Trophoblast cell (in vitro differentiated cells and primary cell): ENCODE results near the gene MRGPRX4.
A peak's percentile ranks its signal among the peaks of the same experiment; 100 is the strongest.
"Not testable (repeated sequence)": the region's sequence is repeated elsewhere in the genome, so short reads cannot be mapped to it uniquely, and the experiment has no call there.

Experiments used
- DNase-seq, 2 donors: peaks; one replicate each; pipeline ENCODE4 v3.0.0-alpha.2; 2016
- H2AFZ ChIP-seq: 2 replicates; pipeline ENCODE4 v1.6.1; 2013; ENCODE audit warnings: low read length, moderate library complexity, mild to moderate bottlenecking; ENCODE audit not compliant: insufficient read depth, poor library complexity
- H2AK5ac ChIP-seq: 2 replicates; pipeline ENCODE4 v1.6.1; 2013; ENCODE audit warnings: mild to moderate bottlenecking, low read length
- H2BK120ac ChIP-seq: 2 replicates; pipeline ENCODE4 v1.6.1; 2013; ENCODE audit warnings: low read length, mild to moderate bottlenecking, moderate library complexity; ENCODE audit not compliant: insufficient read depth, poor library complexity
- H2BK12ac ChIP-seq: 2 replicates; pipeline ENCODE4 v1.6.1; 2013; ENCODE audit warnings: mild to moderate bottlenecking, low read length, moderate library complexity
- H2BK5ac ChIP-seq: 2 replicates; pipeline ENCODE4 v1.6.1; 2013; ENCODE audit warnings: low read length, low read depth, moderate library complexity, mild to moderate bottlenecking; ENCODE audit not compliant: poor library complexity
- H3K14ac ChIP-seq: 2 replicates; pipeline ENCODE4 v1.6.1; 2013; ENCODE audit warnings: mild to moderate bottlenecking, low read length
- H3K18ac ChIP-seq: 2 replicates; pipeline ENCODE4 v1.6.1; 2013; ENCODE audit warnings: mild to moderate bottlenecking, low read length
- H3K23ac ChIP-seq: 2 replicates; pipeline ENCODE4 v1.6.1; 2013; ENCODE audit warnings: low read length
- H3K27ac ChIP-seq: 2 replicates; pipeline ENCODE4 v1.5.1; 2013; ENCODE audit warnings: low read depth, mild to moderate bottlenecking, inconsistent platforms, low read length, moderate library complexity
- H3K27me3 ChIP-seq: 2 replicates; pipeline ENCODE4 v1.6.1; 2013; ENCODE audit warnings: inconsistent platforms, mild to moderate bottlenecking, low read length, moderate library complexity; ENCODE audit not compliant: insufficient read depth
- H3K36me3 ChIP-seq, 2 experiments: 1 replicate in 1 of 2; 2 replicates in 1 of 2; pipeline ENCODE4 v1.6.1; 2013; ENCODE audit warnings: low read length in 2 of 2, mild to moderate bottlenecking in 2 of 2, moderate library complexity in 1 of 2; ENCODE audit not compliant: insufficient read depth in 2 of 2, control insufficient read depth in 1 of 2
- H3K4ac ChIP-seq: 2 replicates; pipeline ENCODE4 v1.6.1; 2013; ENCODE audit warnings: low read depth, mild to moderate bottlenecking, low read length, moderate library complexity
- H3K4me1 ChIP-seq, 2 experiments: 1 replicate in 1 of 2; 2 replicates in 1 of 2; pipeline ENCODE4 v1.6.1; 2013; ENCODE audit warnings: low read length in 2 of 2, mild to moderate bottlenecking in 2 of 2, moderate library complexity in 1 of 2; ENCODE audit not compliant: insufficient read depth in 2 of 2, control insufficient read depth in 1 of 2
- H3K4me2 ChIP-seq: 2 replicates; pipeline ENCODE4 v1.6.1; 2013; ENCODE audit warnings: inconsistent platforms, mild to moderate bottlenecking, low read length, moderate library complexity
- H3K4me3 ChIP-seq: 2 replicates; pipeline ENCODE4 v1.5.1; 2013; ENCODE audit warnings: mild to moderate bottlenecking, low read depth, low read length, inconsistent platforms
- H3K79me1 ChIP-seq: one replicate; pipeline ENCODE4 v1.6.1; 2013; ENCODE audit warnings: low read length
- H3K79me2 ChIP-seq: 2 replicates; pipeline ENCODE4 v1.6.1; 2013; ENCODE audit warnings: low read length, mild to moderate bottlenecking; ENCODE audit not compliant: control insufficient read depth, insufficient read depth, poor library complexity
- H3K9ac ChIP-seq: 2 replicates; pipeline ENCODE4 v1.6.1; 2013; ENCODE audit warnings: mild to moderate bottlenecking, low read length
- H3K9me3 ChIP-seq: 2 replicates; pipeline ENCODE4 v1.6.1; 2013; ENCODE audit warnings: low read depth, mild to moderate bottlenecking, control low read depth, inconsistent platforms, low read length; ENCODE audit not compliant: insufficient read depth
- H4K12ac ChIP-seq: 2 replicates; pipeline ENCODE4 v1.6.1; 2013; ENCODE audit warnings: low read depth, mild to moderate bottlenecking, low read length, moderate library complexity
- H4K8ac ChIP-seq: 2 replicates; pipeline ENCODE4 v1.6.1; 2013; ENCODE audit warnings: low read depth, mild to moderate bottlenecking, low read length, moderate library complexity
- H4K91ac ChIP-seq: one replicate; pipeline ENCODE4 v1.6.1; 2013; ENCODE audit warnings: low read depth, mild to moderate bottlenecking, low read length, moderate library complexity
- WGBS: extraction: QIAGEN DNeasy Blood & Tissue Kit; methylation state at CpG from one replicate; pipeline ENCODE4 v1.1.7; 2013; ENCODE audit warnings: missing lambda C conversion rate; ENCODE audit not compliant: insufficient read length, insufficient coverage; ENCODE audit errors: extremely low coverage; 5-methylcytosine and 5-hydroxymethylcytosine counted together

The MRGPRX4 gene

GRCh38 chr11:18173225-18173866 is 709 bp downstream of the MRGPRX4 start:
- Histone ChIP-seq H3K4me2 (no peak overlapping the region), H3K18ac (no peak overlapping the region), H2AK5ac (no peak overlapping the region), H3K27me3 (no peaks in the 10 kb centered on the region), H3K9me3 (no peaks in the 10 kb centered on the region), H4K8ac (no peak overlapping the region), H3K9ac (no peak overlapping the region), H2BK120ac (no peak overlapping the region), H4K12ac (no peak overlapping the region), H3K79me1 (no peaks in the 10 kb centered on the region), H3K27ac (no peak overlapping the region), H3K79me2 (no peaks in the 10 kb centered on the region), H2BK12ac (no peak overlapping the region), H4K91ac (no peak overlapping the region), H3K23ac (no peak overlapping the region), H3K36me3 (no peaks in the 10 kb centered on the region), H2AFZ (no peak overlapping the region), H3K4ac (no peak overlapping the region), H3K14ac (no peak overlapping the region), H3K4me1 (no peaks in the 10 kb centered on the region), H2BK5ac (no peak overlapping the region), H3K4me3 (no peak overlapping the region)
- 100% methylated on average over 3 of the region's 28 CpGs for WGBS
- DNase-seq, result no peak

- no peak overlapping the region for H2AK5ac ChIP-seq
- H4K91ac ChIP-seq, result no peak overlapping the region
- H3K79me1 ChIP-seq, result no peaks in the 10 kb centered on the region
- no peak overlapping the region for H2BK5ac ChIP-seq
- no peaks in the 10 kb centered on the region for H3K27me3 ChIP-seq
- no peaks in the 10 kb centered on the region for H3K36me3 ChIP-seq
- H3K4me3 ChIP-seq, result no peak overlapping the region
- no peak overlapping the region for H2BK12ac ChIP-seq
- H3K14ac ChIP-seq, result no peak overlapping the region
- H3K4ac ChIP-seq, result no peak overlapping the region
- no peak overlapping the region for H2AFZ ChIP-seq
- no peak overlapping the region for H3K18ac ChIP-seq
- H3K23ac ChIP-seq, result no peak overlapping the region
- H3K4me1 ChIP-seq, result no peaks in the 10 kb centered on the region
- WGBS, result no CpG with 5 or more reads among the region's 24 CpGs
- no peak for DNase-seq
- no peak overlapping the region for H4K12ac ChIP-seq
- H3K9me3 ChIP-seq, result peaks cover 4% of the 10 kb centered on the region
- no peak overlapping the region for H4K8ac ChIP-seq
- no peak overlapping the region for H3K4me2 ChIP-seq
- no peaks in the 10 kb centered on the region for H3K79me2 ChIP-seq
- H3K27ac ChIP-seq, result no peak overlapping the region
- no peak overlapping the region for H2BK120ac ChIP-seq
- H3K9ac ChIP-seq, result no peak overlapping the region
These were observed 16.2 kb downstream of the MRGPRX4 start for GRCh38 chr11:18188796-18189195.

GRCh38 chr11:18189476-18190245 is 17.0 kb downstream of the MRGPRX4 start:
- H3K27ac ChIP-seq, H3K4ac ChIP-seq, DNase-seq, H3K27me3 ChIP-seq, H3K9me3 ChIP-seq, H2BK12ac ChIP-seq, H2BK5ac ChIP-seq, H3K4me1 ChIP-seq, H4K8ac ChIP-seq, H3K36me3 ChIP-seq, H2BK120ac ChIP-seq, H3K23ac ChIP-seq, H3K9ac ChIP-seq, H3K18ac ChIP-seq, H2AK5ac ChIP-seq, H3K79me1 ChIP-seq, H4K91ac ChIP-seq, H3K79me2 ChIP-seq, H4K12ac ChIP-seq, H2AFZ ChIP-seq, H3K4me2 ChIP-seq, H3K14ac ChIP-seq: not testable (repeated sequence)
- WGBS, result no CpG with 5 or more reads among the region's 34 CpGs
- peak overlapping the region; percentile 23 for H3K4me3 ChIP-seq

GRCh38 chr11:18191376-18191775 is 18.7 kb downstream of the MRGPRX4 start:
- Histone ChIP-seq H3K9ac (no peak overlapping the region), H2AK5ac (no peak overlapping the region), H3K4ac (no peak overlapping the region), H3K4me2 (no peak overlapping the region), H3K14ac (no peak overlapping the region), H3K23ac (no peak overlapping the region), H2BK5ac (no peak overlapping the region), H3K79me2 (no peaks in the 10 kb centered on the region), H2BK12ac (no peak overlapping the region), H2AFZ (no peak overlapping the region), H3K4me3 (no peak overlapping the region), H3K79me1 (no peaks in the 10 kb centered on the region), H3K27me3 (no peaks in the 10 kb centered on the region), H4K91ac (no peak overlapping the region), H3K36me3 (no peaks in the 10 kb centered on the region), H3K18ac (no peak overlapping the region), H4K12ac (no peak overlapping the region), H3K27ac (no peak overlapping the region), H4K8ac (no peak overlapping the region), H3K4me1 (no peaks in the 10 kb centered on the region), H2BK120ac (no peak overlapping the region), H3K9me3 (peaks cover 4% of the 10 kb centered on the region)
- no peak for DNase-seq
- WGBS, result no CpG with 5 or more reads among the region's 3 CpGs
